Kidney (tissue), 14 donors: ENCODE results near the gene KLHL29. TPM values are rescaled to one million over a fixed set of nuclear protein-coding genes. Genes with fewer than 3 reads are reported as not detected.

ENCODE experiments used
- DNase-seq, 5 donors: peaks; one replicate each; pipeline ENCODE4 v3.0.0-alpha.2; 2013 to 2020
- FAIRE-seq: peaks from 2 replicates; lab custom pipeline; 2012; peaks lifted over from hg19 to GRCh38; lab: Jason Lieb, UNC
- H3K27ac ChIP-seq, 2 donors: one replicate each; pipeline ENCODE4 v1.7.0; 2013; ENCODE audit warnings: low read depth in 2 of 2, low read length in 2 of 2, inconsistent platforms in 1 of 2
- H3K27me3 ChIP-seq: one replicate; pipeline ENCODE4 v1.7.1; 2013; ENCODE audit warnings: low read length, inconsistent platforms; ENCODE audit not compliant: control insufficient read depth, insufficient read depth
- H3K36me3 ChIP-seq, 3 donors: one replicate each; pipeline versions ENCODE4 v1.7.0 to v1.7.1; 2013; ENCODE audit warnings: low read length in 3 of 3, control low read depth in 1 of 3, inconsistent platforms in 1 of 3; ENCODE audit not compliant: insufficient read depth in 3 of 3, control insufficient read depth in 2 of 3
- H3K4me1 ChIP-seq, 3 donors: one replicate each; pipeline versions ENCODE4 v1.7.0 to v1.7.1; 2013; ENCODE audit warnings: low read length in 3 of 3, inconsistent platforms in 1 of 3, low read depth in 1 of 3; ENCODE audit not compliant: control insufficient read depth in 2 of 3, insufficient read depth in 2 of 3
- H3K4me3 ChIP-seq, 3 donors: one replicate each; pipeline versions ENCODE4 v1.7.0 to v1.8.1; 2013; ENCODE audit warnings: low read length in 3 of 3, control low read depth in 1 of 3, inconsistent platforms in 1 of 3
- H3K9ac ChIP-seq, 3 donors: one replicate each; pipeline versions ENCODE4 v1.7.0 to v1.7.1; 2013; ENCODE audit warnings: low read length in 3 of 3, control low read depth in 1 of 3, inconsistent platforms in 1 of 3
- H3K9me3 ChIP-seq, 3 donors: one replicate each; pipeline versions ENCODE4 v1.7.0 to v1.7.1; 2013; ENCODE audit warnings: low read length in 3 of 3, control low read depth in 1 of 3, inconsistent platforms in 1 of 3; ENCODE audit not compliant: control insufficient read depth in 2 of 3, insufficient read depth in 1 of 3
- CTCF ChIP-seq: IDR thresholded peaks from 3 replicates; pipeline ENCODE4 v1.5.1; 2012; ENCODE audit warnings: mild to moderate bottlenecking, moderate library complexity, borderline replicate concordance; ENCODE audit not compliant: insufficient read depth; ENCODE audit errors: extremely low read depth
- intact Hi-C: fragments of 100-400 bp; cut with DNase I; formaldehyde crosslinking; loops from one replicate; pipeline ENCODE4 v1.11.1; 2022
- polyA plus RNA-seq: library from polyadenylated mRNA; stranded (reverse); fragments of 350-450 nt; fragmentation: Illumina TruSeq; extraction: RNeasy Lipid Tissue Mini Kit (QIAGEN cat#74804); gene quantifications from one replicate; pipeline ENCODE4 v1.2.3, GENCODE V29; 2014; ENCODE audit warnings: low read depth, low replicate concordance; ENCODE audit not compliant: insufficient read depth
- total RNA-seq: library from RNA; stranded (reverse); fragmentation: NEBNext Ultra II Directional; extraction: Animal tissue kit (Norgen Biotek cat#: 25700); gene quantifications from one replicate; pipeline ENCODE4 v1.2.1, GENCODE V29; 2021
- donor health status: control.
- donor health status: control.
- donor health status: control.
- donor health status: control.
- donor health status: control.
- donor health status: DM: yes; HTN: yes; CAD: no.
- donor health status: Normal renal cell carcinoma (clear cell type).

KLHL29 gene
- total and polyA plus RNA-seq, 2 donors from 2014 or later: 1.5 to 10.5 TPM

- Histone ChIP-seq H3K4me3 (no peak overlapping the region), H3K4me1 (peaks cover 0 to 10% (median 0%) of the 10 kb centered on the region in 3 donors), H3K36me3 (no peaks in the 10 kb centered on the region), H3K9me3 (no peaks in the 10 kb centered on the region), H3K27me3 (no peaks in the 10 kb centered on the region), H3K9ac (no peak overlapping the region), H3K27ac (peak overlapping the region in 1 of 2 donors; percentile 32)
- FAIRE-seq (no peak), DNase-seq (peak in 1 of 5 donors; percentile 81)
- intact Hi-C loops: no loop called here
- TF ChIP-seq CTCF: no peak
These were observed 169.2 kb downstream of the KLHL29 start for GRCh38 chr2:23554054-23554697.

- Histone ChIP-seq H3K27ac (no peak overlapping the region), H3K9me3 (no peaks in the 10 kb centered on the region), H3K36me3 (no peaks in the 10 kb centered on the region), H3K27me3 (no peaks in the 10 kb centered on the region), H3K4me1 (peaks cover 0 to 10% (median 0%) of the 10 kb centered on the region in 3 donors), H3K4me3 (no peak overlapping the region), H3K9ac (no peak overlapping the region)
- intact Hi-C loops: no loop called here
- FAIRE-seq: no peak
- no peak for TF ChIP-seq CTCF
- no peak for DNase-seq
These were observed 171.0 kb downstream of the KLHL29 start for GRCh38 chr2:23555944-23556343.

- no peaks in the 10 kb centered on the region for H3K27me3 ChIP-seq
- intact Hi-C loops: no loop called here
- H3K4me3 ChIP-seq: no peak overlapping the region
- no peak overlapping the region for H3K9ac ChIP-seq
- H3K4me1 ChIP-seq: peaks cover 0 to 10% (median 0%) of the 10 kb centered on the region in 3 donors
- DNase-seq (no peak), FAIRE-seq (no peak)
- H3K9me3 ChIP-seq: no peaks in the 10 kb centered on the region
- H3K27ac ChIP-seq: no peak overlapping the region
- no peaks in the 10 kb centered on the region for H3K36me3 ChIP-seq
- TF ChIP-seq CTCF: no peak
These were observed 171.9 kb downstream of the KLHL29 start for GRCh38 chr2:23556929-23557328.

GRCh38 chr2:23557455-23557854 lies 172.5 kb downstream of the KLHL29 start:
- Histone ChIP-seq H3K9ac (no peak overlapping the region), H3K27me3 (no peaks in the 10 kb centered on the region), H3K36me3 (no peaks in the 10 kb centered on the region), H3K4me3 (no peak overlapping the region), H3K4me1 (peaks cover 0 to 10% (median 0%) of the 10 kb centered on the region in 3 donors), H3K27ac (no peak overlapping the region), H3K9me3 (no peaks in the 10 kb centered on the region)
- intact Hi-C loops: no loop called here
- DNase-seq (peak in 1 of 5 donors; percentile 52), FAIRE-seq (no peak)
- no peak for TF ChIP-seq CTCF
